ENCODE results near the gene KLK5. TPM values are rescaled to one million over a fixed set of nuclear protein-coding genes. Genes with fewer than 3 reads are reported as not detected.

KLK5 gene
- total and polyA plus RNA-seq, 9 donors, result 0.17 to 2.3 (median 0.41) TPM; not detected in 6

GRCh38 chr19:50979758-50980157, 26.9 kb upstream of the KLK5 start:
- Histone ChIP-seq H3K27ac (no peak overlapping the region), H3K36me3 (no peaks in the 10 kb centered on the region), H3K9me3 (no peaks in the 10 kb centered on the region), H3K4me1 (ENCODE audit: insufficient read depth) (no peaks in the 10 kb centered on the region), H3K4me3 (no peak overlapping the region), H3K27me3 (no peaks in the 10 kb centered on the region)
- TF ChIP-seq CTCF (IDR thresholded peaks at IDR 0.05) (no peak), EP300 (IDR thresholded peaks at IDR 0.05) (no peak)
- intact Hi-C loops (cut with DNase I), result no loop called here
- 35 to 44% (median 43%) methylated on average over 7 to 8 of the region's 8 CpGs for WGBS, 3 donors
- DNase-seq, result no peak

- DNase-seq, result no peak
- H3K27ac ChIP-seq, result no peak overlapping the region
- H3K4me1 ChIP-seq (ENCODE audit: insufficient read depth), result no peaks in the 10 kb centered on the region
- H3K36me3 ChIP-seq, result no peaks in the 10 kb centered on the region
- intact Hi-C loops (cut with DNase I), result no loop called here
- no peaks in the 10 kb centered on the region for H3K9me3 ChIP-seq
- H3K27me3 ChIP-seq, result no peaks in the 10 kb centered on the region
- no peak overlapping the region for H3K4me3 ChIP-seq
- no peak for TF ChIP-seq POLR2A (IDR thresholded peaks at IDR 0.05)
- TF ChIP-seq EP300 (IDR thresholded peaks at IDR 0.05), result no peak
- no peak for TF ChIP-seq CTCF (IDR thresholded peaks at IDR 0.05)
- WGBS, 3 donors, result 39 to 42% (median 40%) methylated on average over 5 of the region's 5 CpGs
Observed at GRCh38 chr19:50978772-50979390, 26.0 kb upstream of the KLK5 start.

GRCh38 chr19:50977626-50978025, 24.8 kb upstream of the KLK5 start:
- 54 to 67% (median 60%) methylated on average over 4 of the region's 4 CpGs for WGBS, 3 donors
- no peaks in the 10 kb centered on the region for H3K27me3 ChIP-seq
- H3K36me3 ChIP-seq, result no peaks in the 10 kb centered on the region
- DNase-seq, result no peak
- no peak overlapping the region for H3K27ac ChIP-seq
- intact Hi-C loops (cut with DNase I), result no loop called here
- TF ChIP-seq CTCF (IDR thresholded peaks at IDR 0.05), result no peak
- TF ChIP-seq EP300 (IDR thresholded peaks at IDR 0.05), result no peak
- TF ChIP-seq POLR2A (IDR thresholded peaks at IDR 0.05), result no peak
- H3K9me3 ChIP-seq, result no peaks in the 10 kb centered on the region
- H3K4me1 ChIP-seq (ENCODE audit: insufficient read depth), result no peaks in the 10 kb centered on the region
- no peak overlapping the region for H3K4me3 ChIP-seq

GRCh38 chr19:50975766-50976165, 22.9 kb upstream of the KLK5 start:
- Histone ChIP-seq H3K4me1 (ENCODE audit: insufficient read depth) (no peaks in the 10 kb centered on the region), H3K27ac (no peak overlapping the region), H3K36me3 (no peaks in the 10 kb centered on the region), H3K27me3 (no peaks in the 10 kb centered on the region), H3K9me3 (no peaks in the 10 kb centered on the region), H3K4me3 (no peak overlapping the region)
- TF ChIP-seq CTCF (IDR thresholded peaks at IDR 0.05), result no peak
- no peak for TF ChIP-seq EP300 (IDR thresholded peaks at IDR 0.05)
- no peak for TF ChIP-seq POLR2A (IDR thresholded peaks at IDR 0.05)
- intact Hi-C loops (cut with DNase I), result no loop called here
- DNase-seq, result no peak
- 11 to 15% (median 13%) methylated on average over 8 of the region's 8 CpGs for WGBS, 3 donors
